Esophagus squamous epithelium (tissue), 4 donors: ENCODE results near the gene LBP.

Source experiments
- POLR2A ChIP-seq, 4 donors: fragments of 450-650 bp; IDR thresholded peaks; one replicate each; pipeline ENCODE4 v1.6.1; 2017; ENCODE audit warnings: antibody characterized with exemption in 4 of 4, mild to moderate bottlenecking in 4 of 4, moderate library complexity in 3 of 4
- TF ChIP-seq, protein P1 (sequence below), 6 experiments: fragments of 450-650 bp in 4 of 6; fragments of 200-600 bp in 2 of 6; sonication (generic) in 2 of 6; IDR thresholded peaks; one replicate each; pipeline ENCODE4 v1.5.1; 2016 to 2019; ENCODE audit warnings: antibody characterized with exemption in 6 of 6, mild to moderate bottlenecking in 4 of 6, moderate library complexity in 4 of 6

DNA sequence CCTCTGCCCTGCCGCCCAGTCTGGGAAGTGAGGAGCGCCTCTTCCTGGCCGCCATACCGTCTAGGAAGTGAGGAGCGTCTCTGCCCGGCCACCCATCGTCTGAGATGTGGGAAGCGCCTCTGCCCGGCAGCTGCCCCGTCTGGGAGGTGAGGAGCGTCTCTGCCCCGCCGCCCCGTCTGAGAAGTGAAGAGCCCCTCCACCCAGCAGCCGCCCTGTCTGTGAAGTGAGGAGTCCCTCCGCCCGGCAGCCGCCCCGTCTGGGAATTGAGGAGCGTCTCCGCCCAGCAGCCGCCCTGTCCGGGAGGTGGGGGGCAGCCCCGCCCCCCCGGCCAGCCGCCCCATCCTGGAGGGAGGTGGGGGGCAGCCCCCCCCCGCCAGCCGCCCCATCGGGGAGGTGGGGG lies 61.0 kb downstream of the LBP start:
- no peak for TF ChIP-seq POLR2A (IDR thresholded peaks at IDR 0.05)
- TF ChIP-seq, protein P1, sequence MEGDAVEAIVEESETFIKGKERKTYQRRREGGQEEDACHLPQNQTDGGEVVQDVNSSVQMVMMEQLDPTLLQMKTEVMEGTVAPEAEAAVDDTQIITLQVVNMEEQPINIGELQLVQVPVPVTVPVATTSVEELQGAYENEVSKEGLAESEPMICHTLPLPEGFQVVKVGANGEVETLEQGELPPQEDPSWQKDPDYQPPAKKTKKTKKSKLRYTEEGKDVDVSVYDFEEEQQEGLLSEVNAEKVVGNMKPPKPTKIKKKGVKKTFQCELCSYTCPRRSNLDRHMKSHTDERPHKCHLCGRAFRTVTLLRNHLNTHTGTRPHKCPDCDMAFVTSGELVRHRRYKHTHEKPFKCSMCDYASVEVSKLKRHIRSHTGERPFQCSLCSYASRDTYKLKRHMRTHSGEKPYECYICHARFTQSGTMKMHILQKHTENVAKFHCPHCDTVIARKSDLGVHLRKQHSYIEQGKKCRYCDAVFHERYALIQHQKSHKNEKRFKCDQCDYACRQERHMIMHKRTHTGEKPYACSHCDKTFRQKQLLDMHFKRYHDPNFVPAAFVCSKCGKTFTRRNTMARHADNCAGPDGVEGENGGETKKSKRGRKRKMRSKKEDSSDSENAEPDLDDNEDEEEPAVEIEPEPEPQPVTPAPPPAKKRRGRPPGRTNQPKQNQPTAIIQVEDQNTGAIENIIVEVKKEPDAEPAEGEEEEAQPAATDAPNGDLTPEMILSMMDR (IDR thresholded peaks at IDR 0.05), result no peak
